HG03521 (cell line): ENCODE results near the gene OR2Y1.
"Not testable (repeated sequence)": the region's sequence is repeated elsewhere in the genome, so short reads cannot be mapped to it uniquely, and the experiment has no call there.

ENCODE experiments used
- ATAC-seq: cut with Tn5 transposase; IDR thresholded peaks from one replicate; pipeline ENCODE4 v1.9.1; 2021; ENCODE audit warnings: mild to moderate bottlenecking, moderate library complexity; ENCODE audit not compliant: unreplicated experiment

The OR2Y1 gene, protein sequence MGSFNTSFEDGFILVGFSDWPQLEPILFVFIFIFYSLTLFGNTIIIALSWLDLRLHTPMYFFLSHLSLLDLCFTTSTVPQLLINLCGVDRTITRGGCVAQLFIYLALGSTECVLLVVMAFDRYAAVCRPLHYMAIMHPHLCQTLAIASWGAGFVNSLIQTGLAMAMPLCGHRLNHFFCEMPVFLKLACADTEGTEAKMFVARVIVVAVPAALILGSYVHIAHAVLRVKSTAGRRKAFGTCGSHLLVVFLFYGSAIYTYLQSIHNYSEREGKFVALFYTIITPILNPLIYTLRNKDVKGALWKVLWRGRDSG

DNA sequence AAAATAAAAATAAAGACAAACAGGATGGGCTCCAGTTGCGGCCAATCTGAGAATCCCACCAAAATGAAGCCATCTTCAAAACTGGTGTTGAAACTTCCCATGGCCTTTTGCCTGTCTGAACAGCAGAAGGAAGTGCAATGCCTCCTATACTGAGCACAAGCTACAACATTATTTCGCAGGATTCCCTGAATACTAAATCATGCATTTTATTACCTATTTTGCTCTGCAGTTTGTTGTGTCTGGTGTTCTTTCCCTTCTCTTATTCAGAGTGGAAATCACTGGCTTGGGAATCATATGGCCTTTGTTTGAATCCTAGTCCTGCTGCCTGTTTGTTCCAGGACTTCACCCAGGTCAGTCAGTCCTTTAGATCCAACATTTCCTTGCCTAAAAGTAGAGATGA is at the start of gene OR2Y1:
Gene OR2Y1 (minus strand): TSS at position 101 of the 400 bp plus-strand sequence. CDS start 0 bp downstream, at position 101.
- no peak for ATAC-seq

DNA sequence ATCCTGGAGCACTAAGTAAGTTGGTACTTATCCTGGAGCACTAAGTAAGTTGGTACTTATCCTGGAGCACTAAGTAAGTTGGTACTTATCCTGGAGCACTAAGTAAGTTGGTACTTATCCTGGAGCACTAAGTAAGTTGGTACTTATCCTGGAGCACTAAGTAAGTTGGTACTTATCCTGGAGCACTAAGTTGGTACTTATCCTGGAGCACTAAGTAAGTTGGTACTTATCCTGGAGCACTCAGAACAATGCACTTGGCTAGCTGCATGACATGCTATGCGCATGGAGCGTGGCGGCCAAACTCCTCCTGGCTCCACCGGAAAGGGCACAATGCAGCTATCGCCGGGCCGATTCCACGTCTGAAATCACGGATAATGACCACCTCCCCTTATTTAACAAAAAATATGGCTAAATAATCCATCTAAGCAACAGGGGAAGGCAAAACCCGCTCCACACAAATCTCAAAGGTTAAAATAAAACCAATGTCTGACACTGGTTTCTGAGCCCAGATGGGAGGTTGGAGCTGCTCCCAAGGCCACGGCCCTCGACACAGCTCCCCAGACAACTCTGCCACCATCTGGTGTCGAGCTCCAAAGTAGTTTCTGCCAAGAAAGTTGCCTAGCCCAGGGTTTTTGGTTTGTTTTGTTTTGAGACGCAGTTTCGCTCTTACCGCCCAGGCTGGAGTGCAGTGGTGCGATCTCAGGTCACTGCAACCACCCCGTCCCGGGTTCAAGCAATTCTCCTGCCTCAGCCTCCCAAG is 49.0 kb upstream of the OR2Y1 start:
- ATAC-seq = not testable (repeated sequence)

- ATAC-seq = no peak
Observed at GRCh38 chr5:180787711-180788431, 48.0 kb upstream of the OR2Y1 start.

DNA sequence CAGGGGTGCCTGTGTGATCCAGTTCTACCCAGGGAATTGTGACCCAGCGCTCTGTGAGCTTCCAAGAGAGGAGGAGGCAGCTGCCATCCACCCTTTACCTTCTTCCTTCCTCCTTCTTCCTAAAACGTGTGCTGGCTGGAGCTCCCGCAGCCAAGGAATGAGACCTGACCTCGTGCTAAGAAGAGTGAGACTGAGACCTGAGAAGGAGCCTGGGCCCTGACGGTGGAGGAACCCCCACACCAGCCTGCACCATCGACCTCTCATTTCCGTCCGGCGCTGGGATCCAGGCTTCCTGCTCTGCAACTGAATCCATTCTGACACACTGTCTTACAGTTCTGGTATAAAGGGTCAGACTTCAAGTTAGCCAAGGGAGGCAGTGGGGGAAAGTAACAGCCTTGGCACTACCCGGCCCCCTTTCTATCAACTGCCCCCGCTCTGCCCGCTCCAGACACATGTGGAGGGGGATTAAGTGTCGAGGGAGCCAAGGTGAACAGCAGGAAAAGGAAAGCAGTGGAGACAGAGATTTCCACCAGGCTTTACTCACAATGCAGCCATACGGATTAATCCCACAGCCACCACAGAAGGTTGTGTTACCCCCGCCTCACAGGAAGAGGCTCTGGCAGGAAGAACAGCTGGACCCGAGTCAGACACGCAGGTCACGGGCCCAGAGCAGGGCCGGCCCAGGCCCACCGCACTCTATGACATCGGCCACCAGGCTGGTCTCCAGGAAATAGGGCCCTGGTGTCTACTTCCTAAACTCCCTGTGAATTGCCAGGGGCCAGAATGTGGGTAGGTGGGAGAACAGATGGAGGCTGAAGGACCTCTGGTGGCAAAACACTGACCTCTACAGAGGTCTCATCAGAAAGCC is 46.9 kb upstream of the OR2Y1 start:
- no peak for ATAC-seq

DNA sequence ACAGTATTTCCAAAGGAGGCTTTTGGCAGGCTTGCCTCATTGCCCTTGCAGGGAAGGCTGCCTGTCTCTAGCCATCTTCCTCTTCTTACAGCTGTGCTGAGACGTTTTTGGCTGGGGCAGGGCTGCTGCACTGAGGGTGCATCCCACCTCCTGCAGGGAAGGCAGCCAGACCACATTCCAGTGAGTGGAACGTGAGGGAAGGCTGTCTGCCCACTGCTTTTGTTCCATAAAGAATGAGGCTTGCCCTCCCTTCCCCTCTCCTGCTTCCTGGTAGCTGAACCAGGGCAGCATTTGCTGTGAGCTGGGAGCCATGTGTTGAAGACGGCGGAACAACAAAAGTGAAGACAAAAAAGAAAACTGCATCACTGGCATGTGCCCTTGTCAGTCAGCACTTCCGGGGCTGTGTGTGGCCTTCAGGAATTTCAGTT is 46.0 kb upstream of the OR2Y1 start:
- no peak for ATAC-seq

DNA sequence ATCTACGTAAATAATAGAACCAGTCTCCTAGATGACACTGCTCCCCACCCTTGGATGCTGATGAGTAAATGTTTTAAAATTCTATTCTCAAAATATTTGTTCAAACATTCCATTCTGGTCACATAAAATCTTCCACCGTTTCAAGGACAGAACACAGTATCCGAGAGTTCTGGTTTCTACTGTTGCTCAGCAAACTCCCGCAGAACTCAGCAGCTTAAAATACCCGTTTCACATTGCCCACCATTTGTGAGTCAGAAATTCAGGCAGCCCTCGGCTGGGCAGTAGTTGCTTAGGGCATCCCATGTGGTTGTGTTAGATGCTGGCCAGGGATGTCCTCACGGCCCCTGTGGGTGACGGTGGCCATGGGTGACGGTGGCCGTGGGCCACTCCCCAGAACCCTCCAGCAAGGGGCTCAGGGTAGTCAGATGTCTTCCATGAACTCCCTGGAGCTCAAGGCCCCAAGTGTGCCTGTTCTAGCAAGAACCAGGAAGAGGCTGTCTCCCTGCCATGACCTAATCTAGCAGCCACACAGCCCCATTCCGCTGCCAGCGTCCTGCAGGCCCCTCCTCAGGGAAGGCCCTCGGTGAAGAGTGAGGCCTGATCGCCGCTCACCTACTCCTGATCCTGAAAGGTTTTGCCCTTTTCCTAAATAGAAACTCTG is 45.4 kb upstream of the OR2Y1 start:
- ATAC-seq = no peak

GRCh38 chr5:180784497-180785097 is 44.7 kb upstream of the OR2Y1 start:
- ATAC-seq = peak; percentile 52

DNA sequence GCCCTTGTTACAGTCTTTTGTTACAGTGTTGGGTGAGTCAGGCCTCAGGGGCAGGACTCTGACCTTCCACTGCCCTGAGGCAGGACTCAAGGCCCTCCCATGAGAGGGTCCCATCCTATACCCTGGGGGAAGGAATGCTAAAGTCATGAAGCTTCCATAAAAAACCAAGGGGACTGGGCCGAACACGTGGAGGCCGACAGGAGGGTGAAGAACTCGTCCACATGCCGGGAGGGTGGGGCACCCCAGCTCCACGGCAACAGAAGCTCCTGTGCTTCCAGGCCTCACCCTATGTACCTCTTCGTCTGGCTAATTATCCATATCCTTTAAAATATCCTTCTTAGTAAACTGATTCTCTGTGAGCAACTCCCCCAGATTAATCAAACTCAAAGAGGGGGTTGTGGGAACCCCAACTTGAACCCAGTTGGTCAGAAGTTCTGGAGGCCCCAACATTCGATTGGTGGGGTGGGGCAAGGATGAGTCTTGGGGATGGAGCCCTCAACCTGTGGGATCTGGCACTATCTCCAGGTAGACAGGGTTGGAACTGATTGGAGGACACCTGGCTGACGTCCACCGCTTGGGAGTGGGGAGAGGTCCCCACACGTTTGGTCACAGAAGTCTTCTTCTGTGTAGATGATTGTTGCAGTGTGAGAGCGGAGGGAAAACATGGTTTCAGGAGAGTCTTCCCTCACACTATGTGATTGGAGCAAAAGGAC is 43.6 kb upstream of the OR2Y1 start:
- ATAC-seq = no peak

DNA sequence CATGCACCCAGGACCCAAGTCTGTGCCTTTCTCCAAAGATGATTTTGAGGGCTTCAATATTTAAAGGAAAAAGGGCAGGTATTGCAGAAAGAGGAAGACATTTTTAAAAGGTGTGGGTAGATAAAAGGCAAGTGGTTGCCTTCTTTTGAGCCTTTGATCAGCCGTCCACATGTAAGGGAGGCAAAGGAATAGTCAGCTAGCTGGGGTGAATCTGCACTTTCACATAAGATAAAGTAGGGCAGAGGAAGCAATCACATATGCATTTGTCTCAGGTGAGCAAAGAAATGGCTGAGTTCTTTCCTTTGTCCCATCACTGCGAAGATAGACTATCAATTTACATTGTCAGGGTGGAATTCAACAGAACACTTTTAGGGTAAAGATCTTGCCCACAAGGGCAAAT is 42.9 kb upstream of the OR2Y1 start:
- no peak for ATAC-seq

DNA sequence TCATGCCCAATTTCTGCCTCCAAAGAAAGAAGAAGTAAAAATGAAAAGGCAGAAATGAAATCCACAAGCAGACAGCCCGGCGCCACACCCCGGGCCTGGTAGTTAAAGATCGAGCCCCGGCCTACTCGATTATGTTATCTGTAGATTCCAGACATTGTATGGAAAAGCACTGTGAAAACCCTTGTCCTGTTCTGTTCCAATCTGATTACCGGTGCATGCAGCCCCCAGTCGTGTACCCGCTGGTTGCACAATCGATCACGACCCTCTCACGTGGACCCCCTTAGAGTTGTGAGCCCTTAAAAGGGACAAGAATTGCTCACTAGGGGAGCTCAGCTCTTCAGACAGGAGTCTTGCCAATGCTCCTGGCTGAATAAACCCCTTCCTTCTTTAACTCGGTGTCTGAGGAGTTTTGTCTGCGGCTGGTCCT is 42.1 kb upstream of the OR2Y1 start:
- ATAC-seq = not testable (repeated sequence)

GRCh38 chr5:180779985-180780610 is 40.2 kb upstream of the OR2Y1 start:
- ATAC-seq = no peak

DNA sequence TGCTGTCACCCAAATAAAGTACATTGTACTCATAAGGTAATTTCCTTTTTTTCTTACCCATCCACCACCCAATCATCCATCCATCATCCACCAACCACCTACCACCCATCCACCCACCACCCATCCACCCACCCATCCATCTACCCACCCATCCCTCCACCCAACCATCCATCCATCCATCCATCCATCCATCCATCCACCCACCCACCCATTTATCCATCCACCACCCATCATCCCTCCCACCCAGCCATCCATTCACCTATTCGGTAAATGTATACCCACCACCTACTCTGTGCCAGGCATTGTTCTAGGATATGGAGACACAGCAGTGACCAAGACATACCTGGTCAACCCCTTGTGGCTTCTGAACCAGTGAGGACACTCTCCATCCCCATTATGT is 37.6 kb upstream of the OR2Y1 start:
- ATAC-seq = no peak

- no peak for ATAC-seq
Observed at GRCh38 chr5:180776376-180776775, 36.5 kb upstream of the OR2Y1 start.

GRCh38 chr5:180775624-180776023 is 35.8 kb upstream of the OR2Y1 start:
- ATAC-seq = no peak

- ATAC-seq = no peak
Observed at GRCh38 chr5:180771839-180772238, 32.0 kb upstream of the OR2Y1 start.

DNA sequence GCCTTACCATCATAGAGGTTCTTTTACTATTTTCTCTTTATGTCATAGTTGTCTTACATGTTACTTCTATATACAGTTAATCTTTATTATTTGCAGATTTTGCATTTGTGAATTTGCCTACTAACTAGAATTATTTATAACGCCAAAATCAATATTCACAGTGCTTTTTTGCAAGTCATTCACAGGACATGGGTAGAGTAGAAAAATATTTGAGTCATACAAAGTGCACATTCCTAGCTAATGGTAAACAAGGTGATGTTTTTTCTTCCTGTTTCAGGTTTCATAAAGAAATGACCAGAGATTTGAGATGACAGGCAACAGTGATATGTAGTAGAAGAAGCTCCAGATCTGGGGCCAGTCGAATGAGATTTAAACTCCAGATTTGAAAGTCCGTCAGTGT is 30.0 kb upstream of the OR2Y1 start:
- ATAC-seq = no peak

DNA sequence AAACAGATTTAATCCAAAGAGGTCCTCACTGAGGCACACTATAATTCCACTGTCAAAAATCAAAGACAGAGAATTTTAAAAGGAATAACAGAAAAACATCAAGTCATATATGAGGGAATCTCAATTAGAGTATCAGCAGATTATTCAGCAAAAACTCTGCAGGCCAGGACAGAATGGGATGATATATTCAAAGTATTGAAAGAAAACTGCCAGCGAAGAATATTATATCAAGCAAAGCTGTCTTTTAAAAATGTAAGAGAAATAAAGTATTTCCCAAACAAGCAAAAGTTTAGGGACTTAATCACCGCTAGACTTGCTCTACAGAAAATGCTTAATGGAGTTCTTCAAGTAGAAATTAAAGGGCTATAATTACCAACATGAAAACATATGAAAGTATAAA is 15.7 kb upstream of the OR2Y1 start:
- no peak for ATAC-seq

DNA sequence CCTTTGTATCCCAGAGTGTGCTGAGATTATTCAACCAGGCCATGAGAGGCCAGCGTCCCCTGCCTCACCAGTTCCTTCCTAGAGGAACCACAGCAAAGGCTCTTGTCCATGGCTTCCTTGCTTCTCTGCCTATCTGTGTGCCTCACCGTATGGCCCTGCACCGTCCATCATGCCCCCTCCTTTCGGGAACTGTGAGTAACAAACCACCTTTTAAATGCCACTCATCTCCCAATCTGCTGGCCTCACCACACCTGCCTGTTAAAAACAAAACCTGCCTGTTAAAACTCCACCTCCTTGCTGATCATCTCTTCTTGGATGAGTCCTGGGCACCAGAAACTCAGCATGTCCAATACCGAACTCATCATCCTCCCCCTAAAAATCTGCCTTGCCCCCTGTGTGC is 4.4 kb upstream of the OR2Y1 start:
- ATAC-seq = no peak

GRCh38 chr5:180742727-180743126 is 2.9 kb upstream of the OR2Y1 start:
- ATAC-seq = no peak
